DMS 273 (cell line): ENCODE data around the gene FCGR3A.

Experiments used
- DNase-seq: peaks from one replicate; lab custom pipeline; 2025; ENCODE audit not compliant: unreplicated experiment; lab: John Stamatoyannopoulos, UW

Gene FCGR3A

DNA sequence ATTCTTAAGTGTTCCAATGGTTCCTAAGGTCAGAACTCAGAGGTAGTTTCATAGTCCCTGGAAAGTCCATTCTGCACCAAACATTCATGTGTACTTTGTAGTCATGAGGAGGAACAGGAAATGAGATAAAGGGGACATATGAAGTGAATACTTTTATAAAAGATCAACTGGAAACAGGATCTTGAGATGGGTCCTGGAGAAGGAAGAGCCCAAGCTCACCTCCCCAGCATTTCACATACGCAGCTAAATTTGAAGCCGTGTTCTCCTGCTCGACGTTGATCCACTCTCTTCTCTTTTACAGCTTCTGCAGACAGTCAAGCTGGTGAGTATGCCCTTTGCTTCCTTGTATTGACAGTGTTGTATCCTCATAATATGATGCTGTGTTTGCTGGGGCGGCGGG, 43.9 kb downstream of the FCGR3A start:
- no peak for DNase-seq

DNA sequence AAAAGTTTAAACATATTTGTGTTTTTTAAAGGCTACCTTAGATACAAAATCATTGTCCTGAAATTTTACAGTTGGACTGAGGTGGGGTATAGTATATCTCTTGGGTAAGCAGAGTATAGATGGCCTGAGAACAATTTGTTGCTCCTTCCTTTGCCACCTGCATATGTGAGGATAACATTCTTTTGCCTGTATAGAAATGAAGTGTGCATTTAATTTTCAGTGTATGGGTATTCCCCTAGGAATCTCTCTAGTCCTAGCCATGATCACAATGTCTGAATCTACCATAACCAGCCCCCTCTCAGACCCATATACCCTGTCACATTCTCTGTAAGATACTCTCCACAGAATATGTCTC, 46.2 kb downstream of the FCGR3A start:
- DNase-seq, result no peak

DNA sequence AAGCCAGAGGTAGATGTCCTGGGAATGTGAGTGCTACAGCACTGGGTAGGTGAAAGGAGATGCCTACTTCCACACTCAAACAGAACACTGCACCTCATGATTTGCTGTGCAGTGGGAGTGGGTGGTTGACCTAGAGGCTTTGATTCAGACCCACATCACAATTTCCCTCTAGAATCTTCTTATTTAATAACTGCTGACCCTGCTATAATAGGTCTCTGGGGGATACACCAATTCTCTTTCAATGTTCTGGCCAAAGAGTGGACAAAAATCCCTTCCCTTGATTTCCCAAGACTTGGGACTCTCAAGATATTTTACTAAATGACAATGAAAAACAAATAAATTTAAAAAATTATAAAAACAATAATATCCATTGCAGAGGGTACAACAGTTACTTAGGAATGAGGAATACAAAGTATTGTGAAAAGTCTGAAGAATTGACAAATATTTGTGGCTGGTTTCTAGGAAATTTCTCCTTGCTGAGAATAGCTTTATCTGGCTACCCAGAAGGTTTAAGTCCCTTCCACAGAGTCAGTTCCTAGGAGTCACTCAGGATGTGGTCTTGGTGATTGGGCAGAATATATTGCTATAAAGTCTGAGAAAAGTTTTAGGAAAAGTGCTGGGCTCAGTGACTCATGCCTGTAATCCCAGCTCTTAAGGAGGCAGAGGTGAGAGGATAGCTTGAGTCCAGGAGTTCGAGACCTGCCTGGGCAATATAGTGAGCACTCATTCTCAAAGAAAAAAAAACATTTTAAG, 46.8 kb downstream of the FCGR3A start:
- DNase-seq, result no peak

DNA sequence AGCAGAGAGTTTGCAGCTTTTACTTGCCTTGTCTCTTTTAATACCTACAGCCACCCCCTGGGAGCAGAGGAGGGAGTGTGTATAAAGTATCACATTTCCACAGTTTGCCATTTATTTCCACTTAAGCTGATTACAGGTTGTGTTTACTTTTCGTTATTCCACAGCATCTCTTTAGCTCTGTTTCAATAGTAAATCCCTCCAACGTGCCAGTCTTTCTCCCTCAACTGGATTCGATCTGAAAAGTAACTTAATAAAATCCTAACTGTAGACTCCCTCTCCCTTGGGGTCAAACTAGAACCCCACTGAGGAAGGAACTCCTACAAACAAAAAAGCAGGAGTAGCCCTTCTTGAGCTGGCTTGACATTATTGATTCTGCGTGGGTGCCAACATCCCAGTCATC, 47.4 kb downstream of the FCGR3A start:
- DNase-seq, result no peak

DNA sequence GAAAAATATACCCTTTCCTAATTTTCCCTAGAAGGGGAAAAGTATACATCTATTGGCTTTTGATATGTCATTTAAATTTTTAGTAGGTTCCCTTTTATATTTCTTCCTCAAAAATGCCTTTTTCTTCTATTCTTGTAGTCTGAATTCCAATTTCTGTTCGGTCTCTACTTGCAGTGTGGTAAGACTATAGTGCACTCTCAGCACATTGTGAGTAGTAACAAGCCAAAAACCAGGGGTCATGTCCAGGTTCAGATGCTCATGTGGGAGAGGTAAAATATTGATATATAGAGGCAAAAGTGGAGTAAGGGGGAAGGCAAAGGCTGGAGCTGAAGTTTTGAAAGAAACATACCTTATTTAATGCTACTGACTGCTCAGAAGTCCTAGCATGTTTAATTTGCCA, 48.4 kb downstream of the FCGR3A start:
- DNase-seq, result no peak

DNA sequence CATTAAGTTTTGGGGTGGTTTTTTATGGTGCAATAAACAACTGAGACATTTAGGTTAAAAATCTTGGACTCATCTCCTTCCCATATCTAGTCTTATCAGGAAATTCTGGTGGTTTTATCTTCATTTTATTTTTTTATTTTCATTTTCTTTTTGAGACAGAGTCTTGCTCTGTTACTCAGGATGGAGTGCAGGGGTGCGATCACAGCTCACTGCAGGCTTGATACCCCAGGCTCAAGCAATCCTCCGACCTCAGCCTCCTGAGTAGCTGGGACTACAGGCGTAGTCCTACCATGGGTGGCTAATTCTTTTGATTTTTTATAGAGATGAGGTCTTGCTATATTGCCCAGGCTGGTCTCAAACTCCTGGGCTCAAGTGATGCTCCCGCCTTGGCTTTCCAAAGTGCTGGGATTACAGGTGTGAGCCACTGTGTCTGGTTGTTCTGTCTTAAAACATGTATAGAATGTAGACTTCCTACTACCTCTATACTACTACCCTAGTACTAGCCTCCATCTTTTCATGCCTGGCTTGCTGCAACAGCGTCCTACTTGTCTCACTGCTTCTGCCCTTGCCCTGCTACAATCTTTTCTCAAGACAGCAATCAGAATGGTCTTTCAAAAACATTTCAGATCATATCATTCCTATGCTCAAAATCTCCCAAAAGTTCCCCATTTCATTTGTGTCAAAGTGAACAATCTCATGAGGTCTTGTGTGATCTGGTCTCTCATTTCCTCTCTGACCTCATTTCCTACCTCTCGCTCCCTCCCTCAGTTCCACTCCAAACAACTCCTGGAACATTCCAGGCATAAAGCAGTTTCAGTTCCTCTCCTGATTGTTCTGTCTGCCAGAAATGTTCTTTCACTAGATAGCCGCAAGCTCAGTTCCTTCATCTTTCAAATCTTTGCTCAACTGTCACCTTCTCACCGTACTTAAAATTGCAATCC, 50.2 kb downstream of the FCGR3A start:
- no peak for DNase-seq

DNA sequence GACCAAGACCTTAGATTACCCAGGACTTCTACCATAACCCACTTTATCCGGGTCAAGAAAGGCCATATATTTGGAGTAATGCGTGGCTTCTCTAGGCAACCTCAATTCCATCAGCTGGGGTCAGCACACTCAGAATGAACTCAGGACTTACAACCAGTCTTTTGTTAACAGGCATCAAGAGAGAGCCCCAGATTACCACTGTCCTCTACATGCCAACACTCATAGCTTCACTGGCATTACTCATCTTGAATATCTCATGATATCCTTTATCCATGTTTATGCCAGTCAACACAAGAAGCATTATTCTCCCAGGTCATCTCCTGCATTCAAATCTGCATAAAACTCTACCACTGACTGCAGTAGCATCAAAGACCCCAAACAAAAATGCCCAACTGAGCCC, 51.0 kb downstream of the FCGR3A start:
- DNase-seq, result no peak

DNA sequence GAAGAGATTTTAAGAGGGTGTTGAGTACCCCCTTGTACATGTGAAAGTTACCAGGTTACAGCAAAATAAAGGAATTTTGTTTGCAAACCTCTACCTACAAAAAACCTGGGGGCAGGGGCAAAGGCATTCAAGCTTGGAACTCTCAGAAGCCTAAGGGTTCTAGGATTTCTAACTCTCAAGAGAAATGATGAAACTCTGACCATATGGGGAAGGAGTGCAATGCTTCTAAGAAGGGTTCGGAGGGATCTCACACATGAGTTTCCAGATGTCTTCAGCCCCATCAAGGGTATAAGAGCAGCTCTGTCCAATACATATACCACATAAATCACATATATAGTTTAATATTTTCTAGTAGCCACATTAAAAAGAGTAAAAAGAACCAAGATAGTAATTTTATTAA, 51.7 kb downstream of the FCGR3A start:
- DNase-seq, result no peak

DNA sequence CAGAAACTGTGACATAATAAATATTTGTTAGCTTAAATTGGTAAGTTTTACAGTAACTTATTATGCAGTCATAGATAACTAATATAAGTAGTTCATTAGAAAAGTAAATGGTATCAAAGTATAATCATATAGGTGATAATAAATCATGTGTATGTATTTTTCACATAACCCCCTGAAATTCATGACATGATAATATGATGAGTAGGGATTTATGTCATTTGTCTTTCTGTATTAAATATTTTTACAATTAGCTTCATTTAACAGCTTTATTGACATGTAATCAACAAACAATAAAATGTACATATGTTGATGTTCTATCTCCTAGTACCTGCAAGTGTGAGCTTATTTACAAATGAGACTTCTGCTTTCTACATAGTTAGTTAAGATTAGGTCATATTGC, 54.1 kb downstream of the FCGR3A start:
- DNase-seq, result no peak

DNA sequence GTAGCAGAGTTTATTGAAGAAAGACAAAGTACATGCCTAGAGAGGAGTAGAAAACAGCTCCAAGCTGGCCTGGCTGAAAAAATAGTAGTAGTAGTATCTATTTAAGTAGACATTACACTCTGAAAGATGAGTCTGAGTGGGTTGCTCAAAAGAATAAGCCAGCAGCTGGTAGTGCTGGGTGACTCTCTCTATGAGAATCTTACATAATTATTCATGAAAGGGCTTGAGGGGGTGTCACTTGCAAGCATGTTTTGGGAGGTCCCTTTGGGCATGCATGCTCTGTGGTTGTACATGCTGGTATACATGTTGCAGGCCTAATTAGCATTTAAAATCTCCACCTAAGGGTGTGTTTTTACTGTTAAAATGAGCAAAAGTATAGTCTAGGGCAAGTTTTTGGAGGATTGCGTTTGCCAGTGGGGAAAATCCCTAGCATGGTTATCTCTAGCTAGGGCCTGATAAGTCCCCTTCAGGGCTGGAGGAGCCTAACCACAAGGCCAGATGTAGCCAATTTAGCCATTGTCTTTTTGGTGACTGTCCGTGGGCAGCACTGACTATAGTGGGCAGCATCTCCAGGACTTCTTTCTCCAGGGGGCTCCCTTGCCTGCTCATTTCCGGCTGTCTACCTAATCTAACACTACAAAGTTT, 55.4 kb downstream of the FCGR3A start:
- DNase-seq, result no peak

DNA sequence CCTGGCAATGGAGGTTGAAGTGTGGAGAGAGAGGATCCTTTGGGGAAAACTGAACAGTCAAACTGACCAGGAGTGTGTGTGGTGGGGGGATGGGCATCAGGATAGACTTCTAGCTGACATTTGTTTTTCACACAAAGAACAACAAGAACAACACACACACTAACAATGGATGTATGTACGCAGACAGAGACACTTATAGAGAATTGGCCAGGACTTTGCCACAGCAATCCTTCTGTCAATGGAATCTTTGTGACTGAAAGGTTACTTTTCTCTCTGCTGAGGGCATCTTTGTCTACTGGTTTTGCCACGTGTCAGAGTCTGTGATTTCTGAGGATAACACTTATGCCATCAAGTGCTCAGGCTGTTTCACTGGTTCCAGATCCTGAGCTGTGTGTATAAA, 56.8 kb downstream of the FCGR3A start:
- no peak for DNase-seq
